Small intestine (tissue), 7 donors: ENCODE results near the gene TRIP4. TPM values are rescaled to one million over a fixed set of nuclear protein-coding genes. Genes with fewer than 3 reads are reported as not detected.
A peak's percentile ranks its signal among the peaks of the same experiment; 100 is the strongest.

Source experiments
- DNase-seq, 2 donors: peaks; one replicate each; pipeline versions ENCODE4 v3.0.0 to v3.0.0-alpha.2; 2013
- FAIRE-seq: peaks from 2 replicates; lab custom pipeline; 2012; peaks lifted over from hg19 to GRCh38; lab: Jason Lieb, UNC
- H3K27ac ChIP-seq, 3 donors: one replicate each; pipeline ENCODE4 v1.5.1; 2013; ENCODE audit warnings: low read length in 2 of 3, mild to moderate bottlenecking in 2 of 3, control low read depth in 1 of 3, inconsistent platforms in 1 of 3, low read depth in 1 of 3, moderate library complexity in 1 of 3
- H3K27me3 ChIP-seq, 3 donors: one replicate each; pipeline ENCODE4 v1.6.1; 2013; ENCODE audit warnings: low read length in 3 of 3, inconsistent platforms in 1 of 3; ENCODE audit not compliant: control insufficient read depth in 3 of 3, insufficient read depth in 3 of 3
- H3K36me3 ChIP-seq, 3 donors: one replicate each; pipeline ENCODE4 v1.6.1; 2013; ENCODE audit warnings: low read length in 3 of 3, inconsistent platforms in 1 of 3, low read depth in 1 of 3, mild to moderate bottlenecking in 1 of 3, moderate library complexity in 1 of 3; ENCODE audit not compliant: control insufficient read depth in 3 of 3, insufficient read depth in 2 of 3
- H3K4me1 ChIP-seq, 3 donors: one replicate each; pipeline ENCODE4 v1.6.1; 2013; ENCODE audit warnings: low read length in 2 of 3, inconsistent platforms in 1 of 3, low read depth in 1 of 3, mild to moderate bottlenecking in 1 of 3, moderate library complexity in 1 of 3; ENCODE audit not compliant: control insufficient read depth in 3 of 3, insufficient read depth in 2 of 3
- H3K4me3 ChIP-seq, 3 donors: one replicate each; pipeline ENCODE4 v1.5.1; 2013; ENCODE audit warnings: low read length in 3 of 3, control low read depth in 1 of 3, inconsistent platforms in 1 of 3, low read depth in 1 of 3, mild to moderate bottlenecking in 1 of 3, moderate library complexity in 1 of 3
- H3K9me3 ChIP-seq, 2 donors: one replicate each; pipeline ENCODE4 v1.6.1; 2013; ENCODE audit warnings: low read depth in 1 of 2, low read length in 1 of 2; ENCODE audit not compliant: control insufficient read depth in 2 of 2, insufficient read depth in 1 of 2
- WGBS, 3 donors: extraction: QIAGEN DNeasy Blood & Tissue Kit; methylation state at CpG; one replicate each; pipeline ENCODE4 v1.1.7; 2013; 5-methylcytosine and 5-hydroxymethylcytosine counted together
- polyA plus RNA-seq, 4 donors: library from polyadenylated mRNA; stranded (reverse) in 3 of 4; unstranded in 1 of 4; fragments of 200-250 nt in 3 of 4; fragments of 120-200 nt in 1 of 4; gene quantifications; one replicate each; pipeline versions ENCODE4 v1.2.1 to v1.2.3, GENCODE V29; 2013
- donor health status: healthy with polysubstance abuse.
- donor health status: control.
- donor health status: control.
- donor health status: Bipolar disorder and iron deficiency.
- donor health status: healthy.

The TRIP4 gene
- polyA plus RNA-seq, 4 donors = 21.9 to 63.3 (median 30.7) TPM

DNA sequence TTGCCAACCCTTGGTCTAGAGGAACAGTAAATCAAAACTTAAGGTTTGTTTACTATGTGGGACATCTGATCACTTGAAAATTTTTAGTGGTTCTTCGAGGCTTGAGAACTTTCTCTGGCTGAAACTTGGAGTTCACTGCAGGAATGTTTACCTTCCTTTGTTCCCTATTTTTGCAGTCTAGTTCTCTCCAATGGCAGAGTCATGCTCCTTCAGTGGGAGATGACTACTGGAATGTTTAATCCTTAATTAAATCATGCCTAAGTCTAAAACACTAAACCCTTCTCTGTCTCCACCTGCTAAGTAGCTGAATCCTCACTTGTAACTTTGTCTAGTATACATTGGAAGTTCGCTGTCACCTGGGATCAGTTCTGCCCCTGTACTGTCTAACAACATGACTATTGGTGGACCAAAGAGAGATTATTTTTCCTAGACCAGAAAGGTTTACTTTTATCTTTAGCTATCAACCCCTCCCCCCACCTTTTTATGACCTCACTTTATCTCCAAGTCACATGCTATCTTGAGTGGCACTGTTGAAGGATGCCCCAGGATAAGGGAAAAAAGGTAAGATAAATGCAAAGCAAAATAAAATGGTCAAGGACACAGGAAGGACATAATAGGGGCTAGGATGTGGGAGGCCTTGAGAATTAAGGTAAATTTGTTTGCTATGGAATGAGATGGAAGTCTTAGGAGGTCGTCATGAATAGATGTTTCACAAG is 71.6 kb downstream of the TRIP4 start:
- DNase-seq (peak in 1 of 2 donors; percentile 48), FAIRE-seq (no peak)
- H3K36me3 ChIP-seq = peaks cover 0 to 5% (median 3%) of the 10 kb centered on the region in 3 donors
- H3K9me3 ChIP-seq = no peaks in the 10 kb centered on the region
- peaks cover 3 to 40% (median 25%) of the 10 kb centered on the region in 3 donors for H3K4me1 ChIP-seq
- no peaks in the 10 kb centered on the region for H3K27me3 ChIP-seq
- no peak overlapping the region for H3K27ac ChIP-seq
- WGBS, 3 donors = 59 to 69% (median 61%) methylated on average over 3 of the region's 3 CpGs
- no peak overlapping the region for H3K4me3 ChIP-seq

DNA sequence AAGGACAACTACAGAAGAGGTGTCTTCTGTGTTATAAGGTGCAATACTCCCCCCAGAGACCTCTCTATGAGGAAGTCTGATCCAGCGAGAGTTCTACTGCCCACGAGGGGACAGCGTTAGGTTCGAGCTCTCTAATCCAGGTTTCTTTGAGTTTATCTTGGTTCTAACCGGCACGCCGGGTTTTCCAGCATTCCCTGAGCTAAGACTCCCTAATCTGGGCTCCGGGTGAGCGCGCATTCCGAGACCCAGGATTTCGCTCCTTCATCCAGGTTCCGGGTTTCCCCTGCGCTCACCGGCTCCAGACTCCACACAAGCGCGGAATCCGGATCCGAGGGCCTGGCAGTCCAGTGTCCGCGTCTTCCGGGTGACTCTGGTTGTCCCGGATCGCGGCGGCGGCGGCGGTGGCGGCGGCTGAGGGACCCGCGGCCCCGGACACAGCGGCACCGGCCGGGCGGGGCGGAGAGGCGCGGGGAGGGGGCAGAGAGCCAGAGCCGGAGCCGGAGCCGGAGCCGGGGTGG is 72.6 kb downstream of the TRIP4 start, which contains the start of gene ZNF609:
TSS of gene ZNF609 (plus strand) at position 373 of the 518 bp plus-strand sequence. CDS start 38,842 bp downstream, outside the sequence.
- Histone ChIP-seq H3K9me3 (no peaks in the 10 kb centered on the region), H3K4me1 (peaks cover 3 to 41% (median 31%) of the 10 kb centered on the region in 3 donors), H3K36me3 (peaks cover 0 to 5% (median 3%) of the 10 kb centered on the region in 3 donors), H3K4me3 (peak within 1 kb of the TSS; percentile 64 to 82 (median 82)), H3K27ac (peak within 1 kb of the TSS; percentile 52 to 87 (median 78)), H3K27me3 (no peaks in the 10 kb centered on the region)
- DNase-seq = peak; percentile 94 to 98
- 0 to 1% (median 1%) methylated on average over 40 to 45 of the region's 45 CpGs for WGBS, 3 donors
- FAIRE-seq = no peak

DNA sequence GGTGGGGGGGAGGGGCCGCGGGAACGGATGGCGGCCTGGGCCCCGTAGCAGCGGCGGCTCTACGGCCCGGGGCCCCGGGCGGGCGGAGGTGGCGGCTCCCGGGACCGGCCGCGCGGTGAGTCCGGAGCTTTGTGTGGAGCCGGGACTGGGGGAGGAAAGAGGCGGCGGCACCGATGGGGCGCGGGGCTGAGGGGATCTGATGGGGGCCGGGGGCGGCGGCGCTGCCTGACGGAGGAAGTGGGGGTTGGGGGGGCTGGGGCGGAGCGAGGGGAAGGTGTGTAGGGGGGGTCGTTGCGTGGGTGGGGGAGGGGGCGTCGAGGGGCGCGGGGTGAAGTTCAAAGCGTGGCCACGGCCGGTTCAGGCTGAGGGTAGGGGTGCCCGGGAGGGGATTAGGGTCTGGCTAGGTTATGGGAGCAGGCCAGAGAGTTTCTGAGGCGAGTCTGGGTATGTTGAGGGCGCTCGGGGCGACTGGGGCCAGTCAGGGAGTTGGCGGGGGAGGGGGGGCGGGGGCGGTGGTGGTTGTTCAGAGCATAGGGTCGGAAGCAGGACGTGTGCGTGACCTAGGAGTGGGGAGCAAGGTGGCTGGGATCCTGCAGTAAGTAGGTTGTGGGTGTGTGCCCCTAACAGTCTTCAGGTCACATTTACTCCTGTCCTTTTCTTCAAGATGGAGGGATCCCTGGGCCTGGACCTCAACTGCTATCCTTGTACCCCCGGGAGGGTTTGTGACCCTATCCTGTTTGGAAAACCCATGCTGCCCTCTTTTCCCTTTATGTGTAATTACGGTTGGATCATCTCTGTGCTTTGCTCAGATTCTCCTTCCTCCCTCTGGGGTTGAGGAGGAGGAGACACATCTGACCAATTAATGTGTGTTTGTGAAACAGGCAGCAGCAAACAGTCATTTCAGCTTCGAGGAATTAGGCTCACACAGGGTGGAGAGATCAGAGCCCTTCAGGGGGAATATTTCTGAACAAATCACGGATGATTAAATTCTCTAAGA is 73.4 kb downstream of the TRIP4 start:
- FAIRE-seq = no peak
- peaks cover 3 to 41% (median 31%) of the 10 kb centered on the region in 3 donors for H3K4me1 ChIP-seq

DNA sequence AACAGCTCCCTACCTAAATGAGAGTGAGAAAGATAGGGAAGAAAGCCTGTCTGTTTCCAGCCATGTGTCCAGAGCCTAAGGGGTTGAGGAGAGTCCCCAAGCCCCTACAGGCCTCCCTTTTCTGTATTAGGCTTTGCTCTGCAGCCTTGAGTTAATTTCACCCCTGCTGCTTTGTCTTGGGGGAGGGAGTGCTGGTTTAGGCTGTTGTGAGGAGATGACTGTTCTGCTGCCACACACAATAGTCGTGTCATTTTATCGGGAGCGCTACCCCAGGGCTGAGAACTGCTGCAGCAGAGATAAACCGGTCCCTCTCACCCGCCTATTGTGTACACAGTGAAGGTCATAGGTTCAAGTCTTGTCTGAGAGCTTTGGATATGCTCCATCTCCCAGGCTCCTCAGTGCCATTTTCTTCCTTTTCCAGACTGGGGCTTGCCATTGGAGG is 74.1 kb downstream of the TRIP4 start:
- 4 to 8% (median 6%) methylated on average over 5 of the region's 5 CpGs for WGBS, 3 donors
- peak overlapping the region in 2 of 3 donors; percentile 64 to 82 for H3K4me3 ChIP-seq
- peaks cover 5 to 41% (median 33%) of the 10 kb centered on the region in 3 donors for H3K4me1 ChIP-seq
- H3K27ac ChIP-seq = peak overlapping the region; percentile 9 to 87 (median 78)
- DNase-seq = peak in 1 of 2 donors; percentile 51
- H3K36me3 ChIP-seq = peaks cover 0 to 5% (median 0%) of the 10 kb centered on the region in 3 donors
- no peak for FAIRE-seq
- no peaks in the 10 kb centered on the region for H3K27me3 ChIP-seq
- no peaks in the 10 kb centered on the region for H3K9me3 ChIP-seq

More for the DNA sequence above, 73.4 kb downstream of the TRIP4 start:
- peaks cover 0 to 7% (median 0%) of the 10 kb centered on the region in 3 donors for H3K36me3 ChIP-seq
- peak; percentile 62 to 68 for DNase-seq
- H3K27ac ChIP-seq = peak overlapping the region; percentile 52 to 87 (median 78)
- peak overlapping the region; percentile 64 to 82 (median 82) for H3K4me3 ChIP-seq
- H3K9me3 ChIP-seq = no peaks in the 10 kb centered on the region
- H3K27me3 ChIP-seq = no peaks in the 10 kb centered on the region
- 0 to 2% (median 1%) methylated on average over 24 to 56 of the region's 56 CpGs for WGBS, 3 donors

DNA sequence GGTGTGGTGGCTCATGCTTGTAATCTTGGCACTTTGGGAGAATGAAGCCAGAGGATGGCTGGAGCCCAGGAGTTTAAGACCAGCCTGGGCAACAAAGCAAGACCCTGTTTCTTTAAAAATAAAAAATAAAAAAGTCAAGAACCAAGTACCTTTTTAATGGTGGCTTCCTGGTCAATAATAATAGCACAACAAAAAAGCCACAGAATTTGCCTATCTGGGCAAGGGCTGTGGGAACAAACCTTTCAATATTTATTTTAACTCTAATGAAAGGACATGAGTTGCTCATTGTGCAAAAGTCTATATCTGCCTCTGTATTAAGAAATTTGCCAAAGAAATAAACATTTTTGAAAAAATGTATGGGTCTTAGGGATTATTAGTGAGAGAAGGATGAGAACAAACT is 74.9 kb downstream of the TRIP4 start:
- no peak overlapping the region for H3K27ac ChIP-seq

DNA sequence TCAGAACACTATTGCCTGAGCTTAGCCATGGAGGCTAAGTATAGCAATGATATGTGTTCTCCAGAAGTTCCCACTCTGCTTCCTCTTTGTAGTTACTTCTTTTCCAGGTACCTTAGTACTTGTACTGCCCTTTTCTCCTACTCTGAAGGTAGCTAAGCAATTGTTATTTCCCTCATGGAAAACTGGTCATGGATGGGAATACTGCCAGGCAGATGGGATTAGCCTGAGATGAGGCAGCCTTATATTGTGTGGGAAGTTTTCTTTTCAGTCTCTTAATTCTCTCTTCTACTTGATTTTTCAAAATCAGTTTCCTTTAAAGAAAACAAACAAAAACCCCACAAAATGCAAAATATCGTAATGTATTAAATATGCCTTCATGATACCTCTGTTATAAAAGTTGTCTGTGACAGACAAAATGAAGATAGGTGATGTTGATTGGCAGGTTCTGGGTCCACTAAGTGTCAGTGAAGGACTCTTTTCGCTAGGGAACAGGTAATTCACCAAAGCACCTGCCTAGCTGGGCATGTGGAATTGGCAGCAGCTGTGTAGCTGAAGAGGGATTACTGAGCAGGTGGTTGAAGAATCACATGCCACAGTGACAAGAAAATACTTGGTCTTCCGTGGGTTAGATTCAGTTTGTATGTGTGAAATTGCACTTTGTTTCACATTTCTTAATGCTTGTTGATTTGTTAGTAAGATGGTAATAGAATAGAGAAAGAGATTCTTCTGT is 76.8 kb downstream of the TRIP4 start:
- Histone ChIP-seq H3K36me3 (peaks cover 0 to 19% (median 0%) of the 10 kb centered on the region in 3 donors), H3K4me3 (no peak overlapping the region), H3K27me3 (no peaks in the 10 kb centered on the region), H3K4me1 (peaks cover 5 to 36% (median 33%) of the 10 kb centered on the region in 3 donors), H3K9me3 (no peaks in the 10 kb centered on the region), H3K27ac (peak overlapping the region in 1 of 3 donors; percentile 22)
- FAIRE-seq (no peak), DNase-seq (peak in 1 of 2 donors; percentile 19)
- 24 to 50% (median 38%) methylated on average over 3 of the region's 3 CpGs for WGBS, 3 donors

More for the DNA sequence above, 74.9 kb downstream of the TRIP4 start:
- H3K4me1 ChIP-seq = peaks cover 5 to 41% (median 33%) of the 10 kb centered on the region in 3 donors
- H3K27me3 ChIP-seq = no peaks in the 10 kb centered on the region
- H3K36me3 ChIP-seq = peaks cover 0 to 6% (median 0%) of the 10 kb centered on the region in 3 donors
- H3K9me3 ChIP-seq = no peaks in the 10 kb centered on the region
- no peak overlapping the region for H3K4me3 ChIP-seq
- FAIRE-seq = no peak
- DNase-seq = no peak

DNA sequence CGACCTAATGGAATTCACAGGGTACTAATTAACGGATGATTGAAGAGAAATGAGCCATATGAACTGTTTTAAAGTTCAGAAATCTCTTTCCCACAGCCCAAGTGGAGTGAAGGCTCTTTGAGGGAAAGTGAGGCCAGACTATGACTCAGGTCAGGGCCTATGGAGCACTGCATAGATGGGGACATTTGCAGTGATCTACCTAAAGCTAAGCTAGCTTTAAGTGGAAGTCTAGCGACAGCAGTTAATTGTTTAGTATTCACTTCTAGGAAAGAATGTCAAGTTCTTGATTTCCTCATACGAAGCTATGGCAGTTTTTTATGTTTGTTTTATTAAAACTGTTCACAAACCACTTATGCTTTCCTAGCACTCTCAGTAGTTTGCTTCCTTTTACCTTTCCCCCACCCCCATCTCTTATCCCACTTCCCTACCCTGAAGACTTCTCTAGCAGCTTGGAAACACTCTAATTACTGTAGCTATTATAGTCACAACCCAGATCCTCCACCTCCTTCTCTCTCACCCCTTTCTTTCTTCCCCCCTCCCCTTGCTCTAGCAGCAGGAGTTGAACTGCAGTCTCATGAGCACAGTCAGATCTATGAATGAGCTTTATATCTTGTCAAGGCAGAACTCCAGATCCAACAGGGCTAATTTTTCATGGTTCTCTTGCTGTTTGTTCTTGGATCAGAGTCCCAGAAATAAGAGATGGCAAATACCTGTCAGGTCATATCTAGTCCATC is 78.9 kb downstream of the TRIP4 start:
- Histone ChIP-seq H3K36me3 (peaks cover 0 to 35% (median 0%) of the 10 kb centered on the region in 3 donors), H3K4me1 (peaks cover 5 to 33% (median 27%) of the 10 kb centered on the region in 3 donors), H3K4me3 (no peak overlapping the region), H3K27ac (no peak overlapping the region), H3K9me3 (no peaks in the 10 kb centered on the region), H3K27me3 (no peaks in the 10 kb centered on the region)
- 59 to 74% (median 67%) methylated on average over 4 of the region's 4 CpGs for WGBS, 3 donors
- no peak for DNase-seq
- FAIRE-seq = no peak
